Hematopoietic multipotent progenitor cell treated with erythropoietin and hydrocortisone succinate and interleukin-3 and kit ligand, for 4 days (in vitro differentiated cells): ENCODE results near the gene MTG2.
A peak's percentile ranks its signal among the peaks of the same experiment; 100 is the strongest.
"Not testable (repeated sequence)": the region's sequence is repeated elsewhere in the genome, so short reads cannot be mapped to it uniquely, and the experiment has no call there.

Source experiments
- DNase-seq: peaks from one replicate; pipeline ENCODE4 v3.0.0-alpha.2; 2015

The MTG2 gene

DNA sequence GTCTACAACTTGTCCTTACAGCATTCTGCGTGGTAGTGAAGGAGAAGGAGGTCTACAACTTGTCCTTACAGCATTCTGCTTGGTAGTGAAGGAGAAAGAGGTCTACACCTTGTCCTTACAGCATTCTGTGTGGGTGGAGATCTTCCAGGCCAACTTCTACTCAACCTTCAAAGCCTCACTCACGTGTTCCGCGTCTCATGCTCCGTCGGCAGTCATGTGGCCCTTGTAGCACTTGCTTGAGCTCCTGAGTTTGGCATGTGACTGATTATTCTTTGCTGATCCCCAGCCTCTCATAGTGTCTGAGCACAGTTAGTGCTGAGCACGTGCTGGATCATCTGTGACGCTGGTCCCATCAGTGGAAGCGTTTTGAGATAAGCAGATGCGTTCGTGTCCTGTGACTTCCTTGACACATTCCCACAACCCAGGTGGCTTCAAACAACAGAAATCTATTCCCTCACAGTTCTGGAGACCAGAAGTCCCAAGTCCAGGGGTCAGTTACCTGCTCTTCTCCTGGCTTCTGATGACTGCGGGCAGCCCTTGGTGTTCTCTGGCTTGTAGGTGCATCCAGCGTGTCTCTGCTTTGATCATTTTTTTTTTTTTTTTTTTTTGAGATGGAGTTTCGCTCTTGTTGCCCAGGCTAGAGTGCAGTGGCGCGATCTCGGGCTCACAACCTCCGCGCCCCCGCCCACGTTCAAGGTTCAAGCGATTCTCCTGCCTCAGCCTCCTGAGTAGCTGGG lies 36.6 kb upstream of the MTG2 start:
- DNase-seq: peak; percentile 54

GRCh38 chr20:62147125-62147524 lies 35.7 kb upstream of the MTG2 start:
- no peak for DNase-seq

- DNase-seq: no peak
Observed at GRCh38 chr20:62147528-62147927, 35.3 kb upstream of the MTG2 start.

DNA sequence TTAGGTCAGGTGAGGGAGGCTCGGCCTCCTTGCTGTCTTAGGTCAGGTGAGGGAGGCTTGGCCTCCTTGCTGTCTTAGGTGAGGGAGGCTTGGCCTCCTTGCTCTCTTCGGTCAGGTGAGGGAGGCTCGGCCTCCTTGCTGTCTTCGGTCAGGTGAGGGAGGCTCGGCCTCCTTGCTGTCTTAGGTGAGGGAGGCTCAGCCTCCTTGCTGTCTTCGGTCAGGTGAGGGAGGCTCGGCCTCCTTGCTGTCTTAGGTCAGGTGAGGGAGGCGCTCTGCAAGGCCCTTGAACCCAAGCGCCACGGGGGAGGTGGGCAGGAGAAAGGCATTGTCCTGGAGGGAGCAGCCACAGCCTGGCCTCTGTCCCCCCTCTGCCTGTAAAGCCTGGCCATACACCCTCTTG lies 34.4 kb upstream of the MTG2 start:
- DNase-seq: not testable (repeated sequence)

GRCh38 chr20:62148908-62149314 lies 33.9 kb upstream of the MTG2 start:
- no peak for DNase-seq

- no peak for DNase-seq
Observed at GRCh38 chr20:62149532-62150309, 33.1 kb upstream of the MTG2 start.

DNA sequence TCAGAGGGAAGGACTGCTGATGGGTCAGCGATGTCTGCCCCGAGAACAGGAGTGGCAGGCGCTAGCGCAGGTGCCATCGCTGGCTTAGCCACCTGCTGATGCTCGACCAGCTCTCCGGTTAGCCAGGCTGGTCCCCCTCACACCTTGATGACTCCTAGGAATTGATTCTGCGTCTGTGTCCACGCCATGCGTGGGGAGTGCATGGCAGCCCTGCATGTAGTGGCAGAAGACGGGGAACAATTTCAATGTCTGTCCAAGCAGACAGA lies 32.6 kb upstream of the MTG2 start:
- no peak for DNase-seq

- no peak for DNase-seq
Observed at GRCh38 chr20:62151225-62151624, 31.6 kb upstream of the MTG2 start.

DNA sequence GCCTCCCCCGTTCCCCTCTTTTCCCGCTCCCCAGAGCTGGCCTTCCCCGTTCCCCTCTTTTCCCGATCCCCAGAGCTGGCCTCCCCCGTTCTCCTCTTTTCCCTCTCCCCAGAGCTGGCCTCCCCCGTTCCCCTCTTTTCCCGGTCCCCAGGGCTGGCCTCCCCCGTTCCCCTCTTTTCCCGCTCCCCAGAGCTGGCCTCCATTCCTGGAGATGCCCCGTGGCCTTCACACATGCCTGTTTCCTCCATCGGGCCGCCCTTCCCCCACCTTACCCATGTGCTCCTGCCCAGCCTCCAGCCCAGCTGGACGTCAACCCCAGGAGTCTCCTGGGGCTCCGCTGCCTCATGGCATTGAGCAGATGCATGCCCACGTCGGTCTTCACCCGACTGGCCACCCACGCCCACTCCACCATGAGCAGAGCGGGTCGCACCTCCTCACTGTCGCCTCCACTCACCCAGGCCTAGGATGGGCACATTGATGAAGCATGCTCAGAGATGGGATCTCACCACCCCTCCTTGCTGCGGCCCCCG lies 30.9 kb upstream of the MTG2 start:
- DNase-seq: no peak

DNA sequence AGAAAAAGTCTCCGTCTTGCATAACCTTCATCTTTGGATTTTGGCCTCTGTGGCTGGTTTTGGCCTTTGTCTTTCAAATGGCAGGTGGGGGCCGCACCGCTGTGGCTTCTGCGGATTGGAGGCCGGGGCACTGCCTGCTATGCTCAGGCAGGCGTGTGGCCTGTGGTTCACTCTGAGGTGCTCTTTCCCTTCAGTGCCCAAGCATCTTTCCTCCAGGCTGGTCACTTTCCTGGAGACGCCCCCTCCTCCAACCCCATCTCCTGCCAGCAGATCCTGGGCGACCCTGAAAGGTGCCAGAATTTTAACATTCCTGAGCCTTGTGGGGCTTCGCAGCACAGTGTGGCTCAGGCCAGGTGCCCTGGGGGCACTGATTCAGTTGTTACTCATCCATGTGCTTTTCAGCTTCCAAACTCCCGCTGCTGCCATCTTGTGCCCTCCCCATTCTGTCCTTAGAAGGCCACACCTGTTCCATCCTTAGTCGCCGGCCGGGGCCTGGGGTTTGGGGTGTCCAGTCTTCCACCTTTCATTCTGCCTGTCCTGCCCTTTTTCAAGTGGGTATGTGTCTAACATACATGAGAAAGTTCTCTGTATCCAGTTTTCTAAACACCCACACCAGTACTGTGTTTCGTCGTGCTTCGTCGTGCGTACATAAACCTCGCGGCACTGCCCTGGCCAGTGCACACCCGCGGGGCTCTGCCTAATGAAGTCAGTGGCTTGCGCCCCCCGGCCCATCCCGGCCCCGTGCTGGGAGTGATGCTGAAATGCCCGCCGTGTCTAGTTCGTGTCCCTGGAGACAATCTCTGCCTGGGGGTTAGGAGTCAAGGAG lies 27.2 kb upstream of the MTG2 start:
- no peak for DNase-seq

DNA sequence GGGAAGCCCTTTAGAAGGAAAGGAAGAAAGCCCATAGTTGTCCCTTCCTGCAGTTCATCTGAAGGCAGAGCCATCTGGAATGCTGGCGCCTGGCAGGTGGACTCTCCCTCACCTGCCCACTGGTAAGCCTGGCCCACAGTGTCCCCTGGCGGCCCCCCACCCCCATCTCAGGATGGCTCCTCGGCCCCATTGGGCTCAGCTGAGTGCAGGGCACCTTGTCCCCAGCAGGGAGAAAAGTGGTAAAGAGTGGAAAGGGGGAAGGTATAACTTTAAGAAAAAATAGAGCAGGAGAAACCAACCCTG lies 26.6 kb upstream of the MTG2 start:
- no peak for DNase-seq

DNA sequence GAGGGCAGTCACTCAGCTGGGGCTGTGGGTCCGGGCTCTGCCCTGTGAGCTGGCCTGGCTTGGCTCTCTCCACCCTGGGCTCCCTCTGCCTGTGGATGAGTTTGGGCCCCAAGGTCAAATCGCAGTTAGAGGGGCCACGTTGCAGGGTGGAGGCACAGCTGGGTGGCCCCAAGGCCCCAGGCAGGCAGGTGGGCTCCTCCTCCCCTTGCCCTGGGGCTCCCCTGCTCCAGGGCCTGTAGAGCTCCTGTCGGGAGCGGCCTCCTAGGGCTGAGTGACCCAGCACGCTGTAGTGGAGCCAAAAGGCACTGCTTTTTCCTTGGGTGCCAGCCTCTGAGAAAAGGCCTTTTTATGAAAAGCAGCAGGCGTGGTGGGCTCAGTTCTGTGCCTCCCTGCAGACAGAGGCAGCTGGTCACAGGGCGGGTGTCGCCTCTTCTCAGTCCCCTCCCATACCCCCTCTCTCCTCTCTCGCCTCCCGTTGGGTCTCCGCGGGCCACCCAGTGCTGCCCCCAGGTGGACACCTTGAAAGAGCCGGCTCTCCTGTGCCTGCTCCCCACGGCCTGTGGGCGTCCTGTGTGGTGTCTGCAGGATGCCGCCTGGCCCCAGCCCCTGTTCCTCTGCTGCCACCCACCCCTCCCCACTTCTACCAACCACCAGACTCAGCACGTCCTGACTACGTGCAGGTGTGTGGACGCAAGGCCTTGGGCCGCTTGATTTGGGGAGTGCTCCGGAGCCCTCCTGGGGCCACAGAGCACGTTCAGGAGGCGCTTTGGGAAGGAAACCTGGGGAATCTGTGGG lies 26.0 kb upstream of the MTG2 start:
- peak; percentile 88 for DNase-seq

GRCh38 chr20:62157387-62158087 lies 25.3 kb upstream of the MTG2 start:
- no peak for DNase-seq

GRCh38 chr20:62158088-62158400 lies 24.8 kb upstream of the MTG2 start:
- no peak for DNase-seq

GRCh38 chr20:62158541-62158940 lies 24.3 kb upstream of the MTG2 start:
- no peak for DNase-seq

DNA sequence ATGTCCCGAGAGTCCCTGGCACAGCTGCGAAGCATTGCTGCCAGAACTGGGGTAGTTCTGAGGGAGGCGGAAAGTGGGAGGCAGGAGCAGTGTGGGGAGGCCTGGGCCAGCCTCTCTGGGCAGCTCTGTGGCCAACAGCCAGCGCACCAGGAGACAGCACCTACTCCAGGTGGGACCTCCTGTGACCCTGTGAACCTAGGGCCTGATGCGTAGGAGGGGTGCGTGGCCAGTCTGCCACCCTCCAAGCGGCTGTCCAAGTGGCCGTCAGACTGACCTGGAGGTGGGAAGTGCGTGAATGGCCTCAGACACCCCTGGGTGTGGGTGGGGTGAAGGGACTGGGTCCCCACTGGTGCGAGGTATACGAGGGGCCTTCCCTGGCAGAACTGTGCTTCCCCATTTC lies 23.8 kb upstream of the MTG2 start:
- no peak for DNase-seq

GRCh38 chr20:62159839-62160238 lies 23.0 kb upstream of the MTG2 start:
- no peak for DNase-seq

- DNase-seq: no peak
Observed at GRCh38 chr20:62160253-62160652, 22.6 kb upstream of the MTG2 start.

- DNase-seq: no peak
Observed at GRCh38 chr20:62160876-62161275, 22.0 kb upstream of the MTG2 start.

- no peak for DNase-seq
Observed at GRCh38 chr20:62161347-62161746, 21.5 kb upstream of the MTG2 start.

DNA sequence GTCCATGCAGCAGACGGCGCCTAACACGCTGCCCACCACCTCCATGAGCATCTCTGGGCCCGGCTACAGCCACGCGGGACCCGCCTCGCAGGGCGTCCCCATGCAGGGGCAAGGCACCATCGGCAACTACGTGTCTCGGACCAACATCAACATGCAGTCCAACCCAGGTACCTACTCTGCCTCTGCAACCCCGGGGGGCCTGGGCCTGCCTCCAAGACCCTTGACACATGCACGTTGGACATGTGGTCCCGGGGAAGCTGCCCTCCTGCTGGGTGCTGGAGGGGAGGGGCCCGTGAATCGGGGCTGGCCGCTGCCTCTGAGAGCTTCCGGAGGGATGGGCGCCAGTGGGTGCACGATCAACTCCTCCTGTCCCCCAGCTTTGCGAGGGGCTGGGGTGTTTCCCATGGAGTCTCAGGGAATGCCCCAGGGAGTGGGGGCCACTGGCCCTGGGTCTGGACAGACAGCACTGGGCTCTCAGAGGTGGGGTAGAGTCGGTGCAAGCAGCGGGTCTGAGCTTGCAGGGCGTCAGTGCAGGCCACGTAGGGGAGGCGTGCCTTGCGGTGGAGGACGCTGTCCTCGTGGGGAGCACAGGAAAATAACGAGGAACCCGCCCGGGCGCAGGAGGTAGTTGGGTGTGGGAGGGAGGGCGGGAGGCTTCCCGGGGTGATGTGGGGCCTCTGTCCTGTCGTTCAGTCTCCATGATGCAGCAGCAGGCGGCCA lies 19.9 kb upstream of the MTG2 start:
- no peak for DNase-seq

- DNase-seq: no peak
Observed at GRCh38 chr20:62163485-62163865, 19.4 kb upstream of the MTG2 start.
